SW 1271 (cell line): ENCODE data around the gene DST.

Experiments used
- DNase-seq, 2 experiments: peaks; one replicate each; lab custom pipeline; 2025; lab: John Stamatoyannopoulos, UW

The DST gene

DNA sequence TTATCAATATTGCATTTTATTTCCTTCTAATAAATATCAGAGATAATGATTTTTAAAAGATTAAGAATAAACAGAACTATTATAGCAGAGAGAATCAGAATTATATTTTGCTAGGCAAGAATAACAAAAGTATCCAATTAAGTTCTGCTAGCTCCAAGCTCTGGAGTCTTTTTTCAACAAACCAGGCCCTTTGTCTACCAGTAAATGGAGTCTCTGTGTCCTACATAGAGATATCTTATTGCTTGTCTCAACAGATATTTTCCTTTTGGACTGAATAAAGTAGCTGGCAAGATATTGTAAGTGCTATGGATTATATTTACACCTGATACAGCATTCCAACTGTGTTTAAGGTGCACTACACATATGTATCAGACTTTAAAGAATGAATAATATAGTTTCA, 107.1 kb downstream of the DST start:
- DNase-seq, result no peak

- DNase-seq, result no peak
Measured at GRCh38 chr6:56534680-56535419, 107.8 kb downstream of the DST start.

- no peak for DNase-seq
Measured at GRCh38 chr6:56532766-56533551, 109.7 kb downstream of the DST start.

DNA sequence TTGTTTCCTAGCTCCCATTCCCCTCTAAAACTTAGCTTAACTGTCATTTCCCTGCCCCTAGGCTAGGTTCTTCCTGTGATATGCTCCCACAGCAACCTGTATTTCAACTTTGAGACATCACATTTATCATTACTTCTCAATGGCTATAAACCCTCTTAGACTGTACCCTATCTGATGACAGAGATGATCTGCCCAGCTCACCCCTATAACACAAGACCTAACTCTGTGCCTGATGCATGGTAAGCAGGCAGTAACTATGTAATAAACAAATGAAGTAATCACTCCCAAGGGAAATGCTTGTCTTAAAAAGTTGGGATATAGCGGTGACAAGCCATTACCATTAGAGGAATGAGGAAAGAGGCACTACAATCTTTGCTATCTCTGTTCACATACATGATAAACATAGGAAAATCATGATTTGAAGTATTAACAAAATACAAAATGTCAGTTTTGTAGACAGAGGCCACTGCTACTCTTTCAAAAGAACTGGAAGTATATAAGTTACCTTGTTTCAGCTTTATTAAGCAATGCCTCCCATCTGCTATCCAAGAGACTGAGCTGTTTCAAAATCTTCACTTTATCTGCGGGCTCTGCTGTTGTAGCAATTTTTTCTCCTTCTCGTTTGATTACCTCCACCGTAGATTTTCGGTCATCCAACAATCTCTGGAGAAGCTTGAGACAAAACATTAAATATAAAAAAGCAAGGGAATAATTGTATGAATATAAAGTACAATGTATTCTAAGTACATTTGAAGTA, 110.7 kb downstream of the DST start:
- DNase-seq, result no peak

GRCh38 chr6:56529594-56530191, 113.0 kb downstream of the DST start:
- DNase-seq, result no peak

GRCh38 chr6:56528412-56528841, 114.3 kb downstream of the DST start:
- no peak for DNase-seq

DNA sequence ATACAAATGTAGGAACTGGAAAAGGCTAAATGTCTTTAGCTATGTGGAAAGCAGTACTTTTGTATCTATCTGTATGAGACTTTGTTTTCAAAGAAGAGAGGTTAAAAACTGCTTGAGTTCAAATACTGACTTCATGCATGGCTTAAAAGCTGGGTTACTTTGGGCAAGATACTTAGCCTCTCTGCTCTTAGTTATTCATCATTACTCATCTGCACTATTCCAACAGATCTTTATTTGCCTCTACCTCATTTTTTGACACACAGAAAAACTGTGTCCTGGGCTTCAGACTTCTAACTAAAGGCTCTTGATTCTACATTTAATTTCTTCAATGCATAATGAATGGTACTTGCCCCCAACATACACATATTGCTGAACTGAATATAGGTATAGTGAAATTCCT, 114.8 kb downstream of the DST start:
- no peak for DNase-seq

- DNase-seq, result no peak
Measured at GRCh38 chr6:56526860-56527544, 115.7 kb downstream of the DST start.

DNA sequence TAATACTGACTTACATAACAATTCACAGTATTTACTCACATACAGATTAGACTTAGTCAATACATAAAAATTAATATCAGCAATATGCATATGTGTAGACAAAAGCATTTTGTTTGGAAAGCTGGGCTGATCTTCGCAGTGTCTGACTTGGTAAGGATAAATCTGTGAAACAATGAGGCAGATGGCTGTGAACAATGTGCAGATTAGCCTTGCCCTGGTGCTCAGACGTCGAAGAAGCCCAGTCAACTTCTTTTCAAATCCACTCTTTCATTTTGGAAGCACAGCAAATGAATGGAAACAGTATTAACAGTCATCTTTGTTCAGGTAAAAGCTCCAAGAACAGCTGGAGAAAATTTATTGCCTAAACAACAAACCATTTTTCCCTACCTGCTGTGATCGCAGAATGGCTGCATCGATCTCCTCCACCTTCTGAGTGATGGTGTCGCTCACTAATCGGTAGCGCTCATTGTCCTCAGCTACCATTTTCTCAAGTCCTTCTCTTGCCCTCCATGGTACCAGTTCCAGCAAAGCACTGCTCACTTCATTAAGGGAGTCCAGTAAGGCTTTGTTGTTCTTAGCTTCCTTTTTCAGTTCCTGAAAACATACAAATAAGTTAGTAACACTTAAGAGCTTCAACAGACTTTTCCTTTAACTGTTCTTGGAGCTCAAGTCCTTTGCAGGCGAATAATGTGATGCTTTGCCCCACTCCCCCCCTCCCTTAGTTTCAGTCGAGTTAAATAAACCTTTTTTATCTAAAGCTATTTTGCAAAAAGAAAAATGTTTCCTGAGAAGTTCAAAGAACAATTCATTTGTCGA, 116.5 kb downstream of the DST start:
- DNase-seq, result no peak

GRCh38 chr6:56524891-56525703, 117.6 kb downstream of the DST start:
- no peak for DNase-seq

GRCh38 chr6:56522495-56523270, 120.0 kb downstream of the DST start:
- no peak for DNase-seq

- DNase-seq, result no peak
Measured at GRCh38 chr6:56521976-56522375, 120.7 kb downstream of the DST start.

DNA sequence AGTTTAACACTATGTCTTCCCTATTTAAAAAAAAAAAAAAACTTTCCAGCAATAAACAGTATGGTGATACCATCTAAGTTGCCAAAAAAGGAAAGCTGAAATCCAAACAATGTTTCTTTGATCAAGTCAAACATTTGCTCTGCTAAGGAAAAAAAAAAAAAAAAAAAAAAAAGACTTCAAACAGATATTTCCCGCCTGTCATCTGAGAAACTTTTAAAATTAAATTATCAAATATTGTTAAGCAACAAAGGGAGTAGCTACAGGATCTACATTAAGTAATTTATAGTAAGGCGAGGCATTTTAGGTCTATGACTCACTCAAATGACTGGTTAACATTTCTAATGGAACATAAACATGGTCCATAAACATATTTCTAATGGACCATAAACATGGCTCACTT, 121.2 kb downstream of the DST start:
- DNase-seq, result no peak

DNA sequence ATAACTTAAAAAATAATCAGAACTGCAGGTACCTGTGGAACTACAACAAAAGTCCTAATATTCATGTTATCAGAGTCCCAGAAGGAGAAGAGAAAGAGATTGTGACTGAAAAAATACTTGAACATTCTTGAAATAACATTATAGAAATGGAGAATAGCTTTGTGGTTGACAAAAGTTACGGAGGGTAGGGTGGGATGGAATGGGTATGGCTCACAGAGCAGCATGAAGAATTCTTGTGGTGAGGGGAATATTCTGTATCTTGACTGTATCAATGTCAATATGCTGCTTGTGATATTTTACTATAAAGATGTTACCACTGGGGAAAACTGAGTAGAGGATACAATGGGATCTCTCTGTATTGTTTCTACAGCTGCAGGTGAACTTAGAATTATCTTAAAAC, 122.5 kb downstream of the DST start:
- no peak for DNase-seq

DNA sequence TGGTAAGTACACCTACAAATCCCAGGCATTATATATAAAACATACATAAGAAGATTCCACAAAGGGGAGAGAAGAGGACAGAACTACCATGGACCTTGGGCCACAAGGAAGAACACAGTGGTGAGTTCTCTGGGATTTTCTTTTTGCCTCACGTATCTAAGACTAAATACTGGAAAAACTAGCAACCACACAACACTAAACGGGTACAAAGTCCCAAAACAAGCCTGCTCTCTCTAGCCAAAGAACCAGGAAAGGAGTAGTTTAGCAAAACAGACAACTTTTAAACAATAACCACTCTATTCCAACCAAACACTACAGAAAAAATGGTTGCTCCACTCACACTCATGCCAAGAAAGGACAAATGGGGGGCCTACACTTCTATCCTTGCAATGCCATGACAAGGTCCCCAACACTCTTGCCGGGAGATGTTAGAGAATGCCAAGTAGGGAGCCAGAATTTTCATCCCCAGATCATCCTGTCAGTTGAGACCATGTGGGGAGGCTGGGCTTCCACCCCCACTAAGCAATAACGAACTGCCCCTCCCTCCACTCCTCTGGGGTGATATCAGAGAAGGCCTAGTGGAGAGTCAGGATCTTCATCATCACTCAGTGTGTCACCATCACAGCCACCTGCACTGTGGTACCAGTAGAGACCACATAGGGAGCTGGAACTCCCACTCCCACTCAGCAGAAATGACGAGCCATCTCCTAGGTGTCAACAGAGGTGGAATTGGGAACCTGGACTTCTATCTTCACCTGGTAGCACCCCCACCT, 123.5 kb downstream of the DST start:
- no peak for DNase-seq

DNA sequence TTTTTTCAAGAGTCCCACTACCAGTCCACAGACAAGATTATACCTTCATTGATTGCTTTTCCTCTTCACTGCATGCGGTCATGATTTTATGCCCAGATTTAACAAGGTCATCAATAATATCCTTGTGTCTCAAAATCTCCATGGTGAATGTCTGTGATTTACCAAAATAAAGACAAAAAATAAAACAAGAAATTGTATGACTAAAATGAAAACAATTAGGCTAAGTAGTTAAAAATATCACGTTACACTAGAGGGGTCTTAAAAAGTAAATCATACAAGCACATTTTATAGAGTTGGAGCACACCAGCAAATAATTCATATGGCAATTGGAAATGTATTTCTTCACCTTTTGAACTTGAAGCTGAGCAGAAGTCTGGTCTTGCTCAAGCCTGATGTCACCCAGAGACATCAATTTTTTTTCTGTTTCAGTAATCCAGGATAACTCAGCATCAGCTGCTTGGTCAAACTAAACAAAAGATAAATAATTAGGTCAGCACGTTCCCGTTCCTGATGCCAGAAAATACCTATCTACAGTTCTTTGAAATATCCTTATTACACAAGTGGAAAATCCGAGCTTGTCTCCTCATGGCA, 125.4 kb downstream of the DST start:
- no peak for DNase-seq

GRCh38 chr6:56516003-56516402, 126.7 kb downstream of the DST start:
- no peak for DNase-seq
